Testis (tissue), 2 donors: ENCODE results near the gene SLC6A19.

Source experiments
- POLR2A ChIP-seq: fragments of 450-650 bp; IDR thresholded peaks from one replicate; pipeline ENCODE4 v1.6.1; 2017; ENCODE audit warnings: antibody characterized with exemption, mild to moderate bottlenecking, moderate library complexity
- TF ChIP-seq, protein P1 (sequence below), 3 experiments: fragments of 450-650 bp in 2 of 3; fragments of 200-600 bp in 1 of 3; sonication (generic) in 1 of 3; IDR thresholded peaks; one replicate each; pipeline ENCODE4 v1.5.1; 2016 to 2019; ENCODE audit warnings: antibody characterized with exemption in 3 of 3, mild to moderate bottlenecking in 2 of 3, moderate library complexity in 1 of 3

- TF ChIP-seq, protein P1, sequence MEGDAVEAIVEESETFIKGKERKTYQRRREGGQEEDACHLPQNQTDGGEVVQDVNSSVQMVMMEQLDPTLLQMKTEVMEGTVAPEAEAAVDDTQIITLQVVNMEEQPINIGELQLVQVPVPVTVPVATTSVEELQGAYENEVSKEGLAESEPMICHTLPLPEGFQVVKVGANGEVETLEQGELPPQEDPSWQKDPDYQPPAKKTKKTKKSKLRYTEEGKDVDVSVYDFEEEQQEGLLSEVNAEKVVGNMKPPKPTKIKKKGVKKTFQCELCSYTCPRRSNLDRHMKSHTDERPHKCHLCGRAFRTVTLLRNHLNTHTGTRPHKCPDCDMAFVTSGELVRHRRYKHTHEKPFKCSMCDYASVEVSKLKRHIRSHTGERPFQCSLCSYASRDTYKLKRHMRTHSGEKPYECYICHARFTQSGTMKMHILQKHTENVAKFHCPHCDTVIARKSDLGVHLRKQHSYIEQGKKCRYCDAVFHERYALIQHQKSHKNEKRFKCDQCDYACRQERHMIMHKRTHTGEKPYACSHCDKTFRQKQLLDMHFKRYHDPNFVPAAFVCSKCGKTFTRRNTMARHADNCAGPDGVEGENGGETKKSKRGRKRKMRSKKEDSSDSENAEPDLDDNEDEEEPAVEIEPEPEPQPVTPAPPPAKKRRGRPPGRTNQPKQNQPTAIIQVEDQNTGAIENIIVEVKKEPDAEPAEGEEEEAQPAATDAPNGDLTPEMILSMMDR (IDR thresholded peaks at IDR 0.05), result no peak
- TF ChIP-seq POLR2A, result no peak
These were observed 15.0 kb downstream of the SLC6A19 start for GRCh38 chr5:1216211-1216917.
